AG09319 (cell line): ENCODE data around the gene HHATL.

Experiments
- DNase-seq: peaks from one replicate; pipeline ENCODE4 v3.0.0-alpha.2; 2010; ENCODE audit warnings: low read depth; ENCODE audit errors: extremely low read depth
- TF ChIP-seq, protein P1 (sequence below): IDR thresholded peaks from 2 replicates; pipeline ENCODE4 v1.5.1; 2011; ENCODE audit warnings: low read depth, mild to moderate bottlenecking, inconsistent platforms, low read length, moderate library complexity

HHATL gene

GRCh38 chr3:42720126-42720525 is 17.5 kb upstream of the HHATL start:
- DNase-seq, result no peak
- TF ChIP-seq, protein P1, sequence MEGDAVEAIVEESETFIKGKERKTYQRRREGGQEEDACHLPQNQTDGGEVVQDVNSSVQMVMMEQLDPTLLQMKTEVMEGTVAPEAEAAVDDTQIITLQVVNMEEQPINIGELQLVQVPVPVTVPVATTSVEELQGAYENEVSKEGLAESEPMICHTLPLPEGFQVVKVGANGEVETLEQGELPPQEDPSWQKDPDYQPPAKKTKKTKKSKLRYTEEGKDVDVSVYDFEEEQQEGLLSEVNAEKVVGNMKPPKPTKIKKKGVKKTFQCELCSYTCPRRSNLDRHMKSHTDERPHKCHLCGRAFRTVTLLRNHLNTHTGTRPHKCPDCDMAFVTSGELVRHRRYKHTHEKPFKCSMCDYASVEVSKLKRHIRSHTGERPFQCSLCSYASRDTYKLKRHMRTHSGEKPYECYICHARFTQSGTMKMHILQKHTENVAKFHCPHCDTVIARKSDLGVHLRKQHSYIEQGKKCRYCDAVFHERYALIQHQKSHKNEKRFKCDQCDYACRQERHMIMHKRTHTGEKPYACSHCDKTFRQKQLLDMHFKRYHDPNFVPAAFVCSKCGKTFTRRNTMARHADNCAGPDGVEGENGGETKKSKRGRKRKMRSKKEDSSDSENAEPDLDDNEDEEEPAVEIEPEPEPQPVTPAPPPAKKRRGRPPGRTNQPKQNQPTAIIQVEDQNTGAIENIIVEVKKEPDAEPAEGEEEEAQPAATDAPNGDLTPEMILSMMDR, result no peak

DNA sequence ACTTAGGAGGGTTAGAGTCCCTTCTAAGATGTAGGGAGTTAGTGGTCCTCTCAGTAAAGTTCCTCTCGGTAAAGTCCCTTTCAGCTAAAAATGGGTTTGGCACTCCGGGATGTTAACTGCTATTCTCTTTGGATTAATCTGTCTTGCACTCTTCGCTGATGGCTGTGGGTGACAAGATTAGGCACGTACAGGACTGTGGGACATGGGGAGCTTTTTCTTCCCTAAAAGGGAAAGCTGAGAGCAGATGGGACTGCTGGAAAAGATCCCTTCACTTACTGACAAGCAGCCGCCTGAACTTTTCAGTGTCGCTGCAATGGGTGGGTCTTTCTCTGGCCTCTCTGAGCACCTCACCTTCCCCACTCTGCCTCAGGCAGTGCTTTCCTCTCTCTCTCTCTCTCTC is 16.4 kb upstream of the HHATL start:
- DNase-seq, result no peak
- TF ChIP-seq, protein P1, result no peak

DNA sequence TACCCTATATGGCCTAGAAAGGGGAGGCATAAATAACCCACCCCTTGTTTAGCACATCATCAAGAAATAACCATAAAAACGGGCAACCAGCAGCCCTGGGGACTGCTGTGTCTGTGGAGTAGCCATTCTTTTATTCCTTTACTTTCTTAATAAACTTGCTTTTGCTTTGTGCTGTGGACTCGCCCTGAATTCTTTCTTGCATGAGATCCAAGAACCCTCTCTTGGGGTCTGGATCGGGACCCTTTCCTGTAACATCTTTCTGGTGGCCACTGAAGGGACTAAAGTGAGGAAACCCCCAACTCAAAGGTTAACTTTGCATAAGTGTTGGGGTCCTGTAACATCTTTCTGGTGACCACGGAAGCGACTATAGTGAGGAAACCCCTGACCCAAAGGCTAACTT is 15.7 kb upstream of the HHATL start:
- no peak for DNase-seq

DNA sequence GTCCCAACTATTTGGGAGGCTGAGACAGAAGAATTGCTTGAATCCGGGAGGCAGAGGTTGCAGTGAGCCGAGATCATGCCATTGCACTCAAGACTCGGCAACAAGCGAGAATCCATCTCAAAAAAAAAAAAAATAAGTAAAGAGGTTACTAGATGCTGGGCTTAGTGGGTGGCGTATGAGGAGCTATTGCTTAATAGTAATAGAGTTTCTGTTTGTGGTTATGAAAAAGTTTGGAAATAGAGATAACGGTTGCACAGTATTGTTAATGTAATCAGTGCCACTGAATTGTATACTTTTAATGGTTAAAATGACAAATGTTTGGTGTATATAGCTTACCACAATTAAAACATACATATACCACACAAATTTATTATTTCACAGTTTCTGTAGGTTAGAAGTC is 14.7 kb upstream of the HHATL start:
- TF ChIP-seq, protein P1, result no peak
- no peak for DNase-seq

More for the DNA sequence above, 15.7 kb upstream of the HHATL start:
- TF ChIP-seq, protein P1, result no peak

DNA sequence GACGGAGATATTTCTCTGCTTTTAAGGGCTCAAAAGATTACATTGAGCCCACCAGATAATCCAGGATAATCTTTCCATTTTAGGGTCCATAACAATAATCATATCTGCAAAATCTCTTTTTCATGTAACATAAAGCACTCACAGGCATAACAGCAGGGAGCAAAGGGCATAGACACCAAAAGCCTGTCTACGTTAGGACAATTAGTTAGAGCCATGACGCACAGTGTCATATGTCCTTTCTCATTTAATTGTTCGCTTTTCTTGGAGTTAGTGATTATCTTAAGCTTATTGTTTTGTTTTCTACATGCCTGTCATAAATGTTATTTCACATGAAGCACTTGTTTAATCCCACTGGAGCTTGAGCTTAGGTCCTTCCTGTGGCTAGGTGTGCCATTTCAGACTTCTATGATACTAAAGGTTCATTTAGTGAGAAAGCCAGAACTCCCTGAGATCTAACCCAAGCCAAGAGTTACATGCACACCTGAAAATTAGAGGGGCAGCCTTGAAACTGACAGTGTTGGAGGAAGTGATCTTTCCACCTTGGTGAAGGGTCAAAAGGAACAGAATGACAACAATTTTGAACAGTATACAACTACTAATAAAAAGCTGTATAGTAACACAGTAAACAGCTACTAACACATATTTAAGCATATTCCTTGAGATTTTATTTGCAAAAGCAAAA is 11.7 kb upstream of the HHATL start:
- TF ChIP-seq, protein P1, result no peak
- no peak for DNase-seq

- TF ChIP-seq, protein P1, result no peak
- DNase-seq, result no peak
These were observed 11.1 kb upstream of the HHATL start for GRCh38 chr3:42713747-42714146.

DNA sequence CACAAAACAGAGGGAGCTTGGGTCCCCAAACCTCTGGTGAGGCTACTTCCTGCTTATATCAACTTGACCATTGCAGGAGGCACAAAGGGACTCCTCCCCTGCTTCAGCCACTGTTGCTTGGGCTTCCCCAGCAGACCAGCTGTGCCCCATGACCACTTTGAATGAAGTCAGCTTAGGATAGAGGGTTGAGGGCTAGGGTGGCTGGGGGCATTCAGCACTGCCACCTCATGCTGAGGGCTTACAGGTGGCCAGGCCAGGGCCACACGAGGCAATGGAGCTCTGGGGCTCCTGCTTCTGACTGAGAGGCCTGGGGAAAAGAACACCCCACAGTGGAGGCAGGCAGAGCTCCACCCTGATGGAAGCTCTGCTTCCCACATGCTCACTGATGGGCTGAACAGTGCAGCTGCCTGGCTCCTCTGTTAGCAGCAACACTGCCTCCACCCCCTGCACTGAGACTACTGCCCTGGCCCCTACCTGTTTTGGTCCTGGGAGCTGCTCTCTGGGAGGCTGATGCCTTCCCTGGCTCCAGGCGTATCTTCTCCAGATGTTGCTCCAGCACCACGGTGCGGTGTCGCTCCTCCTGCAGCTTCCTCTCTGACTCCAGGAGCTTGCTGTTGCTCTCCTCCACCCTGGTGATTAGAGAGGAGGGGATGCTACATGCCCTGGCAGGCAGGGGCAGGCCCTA is 10.2 kb upstream of the HHATL start:
- TF ChIP-seq, protein P1, result no peak

More for the DNA sequence above, 10.2 kb upstream of the HHATL start:
- no peak for DNase-seq
